ENCODE results near the gene DIS3L2.

Gene DIS3L2

DNA sequence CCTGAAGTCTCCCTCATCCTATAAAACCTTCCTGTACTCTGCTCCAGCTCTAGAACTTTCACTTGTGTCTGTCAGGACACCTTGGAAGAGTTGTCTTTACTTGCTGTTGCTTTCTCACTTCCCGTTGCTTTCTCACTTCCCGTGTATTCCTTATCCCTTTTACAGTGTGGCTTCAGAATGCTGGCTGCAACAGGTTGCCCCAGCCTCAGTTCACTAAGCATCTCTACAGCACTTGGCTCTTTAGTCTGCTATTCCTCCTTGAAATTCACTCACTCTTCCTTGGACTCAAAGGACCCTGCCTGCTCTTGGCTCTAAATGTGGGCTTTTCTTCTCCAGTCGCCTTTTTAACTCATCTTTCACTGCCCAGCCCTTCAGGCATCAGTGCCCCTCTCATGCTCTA, 254.5 kb downstream of the DIS3L2 start:
- Histone ChIP-seq H3K4me1 (ENCODE audit: control insufficient read depth, insufficient read depth, low read length) (no peaks in the 10 kb centered on the region), H3K27me3 (ENCODE audit: control insufficient read depth, insufficient read depth, low read length) (no peaks in the 10 kb centered on the region), H3K27ac (ENCODE audit: low read depth, low read length) (no peak overlapping the region), H3K9ac (ENCODE audit: low read depth, low read length) (no peak overlapping the region), H3K36me3 (ENCODE audit: control insufficient read depth, insufficient read depth, low read length) (no peaks in the 10 kb centered on the region), H3K9me3 (ENCODE audit: control insufficient read depth, insufficient read depth, low read length) (no peaks in the 10 kb centered on the region), H3K4me3 (ENCODE audit: low read depth, low read length) (no peak overlapping the region)

DNA sequence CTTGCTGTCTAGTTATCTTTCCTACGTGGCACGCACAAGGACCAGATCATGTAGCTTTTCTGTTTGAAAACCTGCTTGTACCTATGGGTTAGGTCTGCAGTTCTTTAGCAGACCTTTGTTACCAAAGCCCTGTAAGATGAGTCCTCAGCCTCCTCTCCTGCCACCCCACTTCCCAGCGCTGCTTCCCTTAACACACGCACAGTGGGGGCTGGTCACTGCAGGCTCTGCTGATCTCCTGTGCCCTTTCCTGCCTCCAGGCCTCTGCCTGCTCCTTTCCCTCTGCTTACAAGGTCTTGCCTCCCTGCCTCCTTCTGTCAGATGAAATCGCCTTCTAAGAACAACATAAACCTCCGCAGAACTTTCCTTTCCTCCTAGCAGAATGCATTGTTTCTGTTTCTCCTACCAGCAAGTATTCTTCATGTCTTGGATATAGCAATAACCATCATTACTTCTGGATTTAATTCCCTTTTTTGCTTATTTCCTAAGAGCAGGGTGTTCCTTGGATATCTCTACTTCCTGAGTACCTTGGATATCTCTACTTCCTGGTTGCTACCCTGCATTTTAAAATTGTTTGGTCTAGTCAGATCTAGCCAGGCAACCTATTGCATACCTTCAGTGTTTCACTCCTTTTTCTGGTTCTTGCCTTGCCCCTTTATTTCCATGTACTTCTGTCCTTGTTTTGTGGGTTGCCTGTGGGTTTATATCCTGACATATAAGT, 257.4 kb downstream of the DIS3L2 start:
- H3K4me3 ChIP-seq (ENCODE audit: low read depth, low read length) = no peak overlapping the region
- H3K36me3 ChIP-seq (ENCODE audit: control insufficient read depth, insufficient read depth, low read length) = no peaks in the 10 kb centered on the region

DNA sequence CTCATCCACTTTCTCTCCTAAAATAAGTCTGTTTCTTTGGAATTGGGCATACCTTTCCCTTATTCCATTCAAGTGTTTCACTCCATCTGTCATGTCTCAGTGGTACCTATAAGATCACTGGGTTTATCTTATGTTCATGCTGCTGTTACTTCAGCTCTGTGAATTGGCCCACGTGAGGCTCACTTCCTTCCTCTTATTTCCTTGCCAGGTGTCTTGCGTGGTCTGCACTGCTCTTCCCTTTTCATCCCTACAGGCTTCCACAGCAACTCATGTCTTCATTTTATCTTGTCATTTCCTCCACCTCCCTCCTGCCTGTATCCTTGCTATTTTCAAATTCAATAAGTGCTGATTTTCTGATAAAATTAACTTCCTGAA, 258.0 kb downstream of the DIS3L2 start:
- H3K27me3 ChIP-seq (ENCODE audit: control insufficient read depth, insufficient read depth, low read length) = no peaks in the 10 kb centered on the region
- H3K4me1 ChIP-seq (ENCODE audit: control insufficient read depth, insufficient read depth, low read length) = no peaks in the 10 kb centered on the region
- no peak overlapping the region for H3K27ac ChIP-seq (ENCODE audit: low read depth, low read length)
- H3K9me3 ChIP-seq (ENCODE audit: control insufficient read depth, insufficient read depth, low read length) = no peaks in the 10 kb centered on the region
- no peaks in the 10 kb centered on the region for H3K36me3 ChIP-seq (ENCODE audit: control insufficient read depth, insufficient read depth, low read length)
- H3K4me3 ChIP-seq (ENCODE audit: low read depth, low read length) = no peak overlapping the region
- H3K9ac ChIP-seq (ENCODE audit: low read depth, low read length) = no peak overlapping the region

More for the DNA sequence above, 257.4 kb downstream of the DIS3L2 start:
- H3K27ac ChIP-seq (ENCODE audit: low read depth, low read length) = no peak overlapping the region
- no peak overlapping the region for H3K9ac ChIP-seq (ENCODE audit: low read depth, low read length)
- no peaks in the 10 kb centered on the region for H3K4me1 ChIP-seq (ENCODE audit: control insufficient read depth, insufficient read depth, low read length)
- H3K27me3 ChIP-seq (ENCODE audit: control insufficient read depth, insufficient read depth, low read length) = no peaks in the 10 kb centered on the region
- no peaks in the 10 kb centered on the region for H3K9me3 ChIP-seq (ENCODE audit: control insufficient read depth, insufficient read depth, low read length)

DNA sequence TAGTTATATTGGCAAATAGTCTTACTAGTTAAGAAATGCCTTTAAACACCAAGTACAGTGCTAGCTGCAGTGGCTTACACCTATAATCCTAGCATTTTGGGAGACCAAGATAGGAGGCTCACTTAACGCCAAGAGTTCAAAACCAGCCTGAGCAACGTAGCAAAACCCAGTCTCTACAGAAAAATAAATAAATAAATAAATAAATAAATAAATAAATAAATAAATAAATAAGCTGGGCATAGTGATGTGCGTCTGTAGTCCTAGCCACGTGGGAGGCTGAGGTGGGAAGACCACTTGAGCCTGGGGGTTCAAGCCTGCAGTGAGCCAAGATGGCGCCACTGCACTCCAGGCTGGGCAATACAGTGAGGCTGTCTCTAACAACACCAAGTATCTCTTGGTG, 258.4 kb downstream of the DIS3L2 start:
- H3K4me3 ChIP-seq (ENCODE audit: low read depth, low read length) = no peak overlapping the region
- H3K36me3 ChIP-seq (ENCODE audit: control insufficient read depth, insufficient read depth, low read length) = no peaks in the 10 kb centered on the region
- H3K9ac ChIP-seq (ENCODE audit: low read depth, low read length) = no peak overlapping the region
- H3K4me1 ChIP-seq (ENCODE audit: control insufficient read depth, insufficient read depth, low read length) = no peaks in the 10 kb centered on the region
- no peak overlapping the region for H3K27ac ChIP-seq (ENCODE audit: low read depth, low read length)
- H3K27me3 ChIP-seq (ENCODE audit: control insufficient read depth, insufficient read depth, low read length) = no peaks in the 10 kb centered on the region
- H3K9me3 ChIP-seq (ENCODE audit: control insufficient read depth, insufficient read depth, low read length) = no peaks in the 10 kb centered on the region

DNA sequence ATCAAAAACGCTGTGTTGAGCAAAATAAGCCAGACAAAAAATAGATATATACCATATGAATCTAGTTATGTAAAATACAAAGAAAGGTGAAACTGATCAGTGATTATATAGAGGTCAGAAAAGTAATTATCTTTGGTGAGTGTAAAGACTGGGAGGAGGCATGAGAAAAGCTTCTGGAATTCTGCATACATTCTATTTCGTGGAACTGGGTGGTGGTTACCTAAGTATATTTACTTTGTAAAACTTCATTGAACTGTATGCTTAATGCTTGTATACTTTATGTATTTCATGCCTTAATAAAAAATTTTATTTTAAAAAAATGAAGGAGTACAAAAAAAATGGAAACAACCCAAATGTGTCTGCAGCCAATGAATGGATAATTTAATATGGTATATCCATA, 263.9 kb downstream of the DIS3L2 start:
- Histone ChIP-seq H3K36me3 (ENCODE audit: control insufficient read depth, insufficient read depth, low read length) (no peaks in the 10 kb centered on the region), H3K9ac (ENCODE audit: low read depth, low read length) (no peak overlapping the region), H3K27me3 (ENCODE audit: control insufficient read depth, insufficient read depth, low read length) (no peaks in the 10 kb centered on the region), H3K9me3 (ENCODE audit: control insufficient read depth, insufficient read depth, low read length) (no peaks in the 10 kb centered on the region), H3K4me1 (ENCODE audit: control insufficient read depth, insufficient read depth, low read length) (peaks cover 4% of the 10 kb centered on the region), H3K4me3 (ENCODE audit: low read depth, low read length) (no peak overlapping the region), H3K27ac (ENCODE audit: low read depth, low read length) (no peak overlapping the region)

DNA sequence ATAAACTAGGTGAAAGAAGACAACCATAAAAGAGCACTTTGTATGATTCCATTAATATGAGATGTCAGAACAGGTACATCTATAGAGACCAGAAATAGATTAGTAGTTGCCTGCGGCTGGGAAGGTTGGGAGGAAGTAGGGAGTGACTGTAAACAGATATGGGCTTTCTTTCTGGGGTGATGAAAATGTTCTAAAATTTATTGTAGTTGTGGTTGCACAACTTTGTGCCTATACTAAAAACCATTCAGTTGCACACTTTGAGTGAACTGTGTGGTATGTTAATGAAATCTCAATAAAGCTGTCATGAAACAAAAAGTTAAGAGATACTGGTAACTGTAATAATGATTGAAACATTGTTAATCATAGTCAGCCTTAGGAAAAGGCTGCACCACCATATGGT, 264.4 kb downstream of the DIS3L2 start:
- no peaks in the 10 kb centered on the region for H3K9me3 ChIP-seq (ENCODE audit: control insufficient read depth, insufficient read depth, low read length)
- H3K4me1 ChIP-seq (ENCODE audit: control insufficient read depth, insufficient read depth, low read length) = peaks cover 6% of the 10 kb centered on the region
- no peak overlapping the region for H3K9ac ChIP-seq (ENCODE audit: low read depth, low read length)
- no peak overlapping the region for H3K4me3 ChIP-seq (ENCODE audit: low read depth, low read length)
- H3K27ac ChIP-seq (ENCODE audit: low read depth, low read length) = no peak overlapping the region
- H3K27me3 ChIP-seq (ENCODE audit: control insufficient read depth, insufficient read depth, low read length) = no peaks in the 10 kb centered on the region
- H3K36me3 ChIP-seq (ENCODE audit: control insufficient read depth, insufficient read depth, low read length) = no peaks in the 10 kb centered on the region

DNA sequence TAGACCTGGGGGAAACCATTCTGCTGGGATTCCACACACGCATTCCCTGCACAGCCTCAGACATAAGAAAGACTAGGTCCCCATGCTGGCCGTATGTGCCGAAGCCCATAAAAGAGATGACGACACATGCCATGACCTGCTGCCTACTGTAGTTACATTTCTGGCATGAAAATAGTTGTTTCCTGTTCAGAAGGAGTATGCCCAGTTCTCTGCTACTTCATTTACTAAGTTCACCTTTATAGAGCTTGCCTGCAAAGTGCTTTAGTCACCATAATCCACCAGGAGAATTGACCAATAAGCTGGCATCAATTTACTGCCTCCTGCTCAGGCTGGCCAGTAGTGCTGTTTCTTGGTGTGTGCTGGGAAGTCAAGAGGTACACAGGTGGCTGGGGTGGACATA, 266.8 kb downstream of the DIS3L2 start:
- Histone ChIP-seq H3K9ac (ENCODE audit: low read depth, low read length) (no peak overlapping the region), H3K4me1 (ENCODE audit: control insufficient read depth, insufficient read depth, low read length) (peaks cover 19% of the 10 kb centered on the region), H3K9me3 (ENCODE audit: control insufficient read depth, insufficient read depth, low read length) (no peaks in the 10 kb centered on the region), H3K4me3 (ENCODE audit: low read depth, low read length) (no peak overlapping the region), H3K27ac (ENCODE audit: low read depth, low read length) (no peak overlapping the region), H3K36me3 (ENCODE audit: control insufficient read depth, insufficient read depth, low read length) (no peaks in the 10 kb centered on the region), H3K27me3 (ENCODE audit: control insufficient read depth, insufficient read depth, low read length) (no peaks in the 10 kb centered on the region)

DNA sequence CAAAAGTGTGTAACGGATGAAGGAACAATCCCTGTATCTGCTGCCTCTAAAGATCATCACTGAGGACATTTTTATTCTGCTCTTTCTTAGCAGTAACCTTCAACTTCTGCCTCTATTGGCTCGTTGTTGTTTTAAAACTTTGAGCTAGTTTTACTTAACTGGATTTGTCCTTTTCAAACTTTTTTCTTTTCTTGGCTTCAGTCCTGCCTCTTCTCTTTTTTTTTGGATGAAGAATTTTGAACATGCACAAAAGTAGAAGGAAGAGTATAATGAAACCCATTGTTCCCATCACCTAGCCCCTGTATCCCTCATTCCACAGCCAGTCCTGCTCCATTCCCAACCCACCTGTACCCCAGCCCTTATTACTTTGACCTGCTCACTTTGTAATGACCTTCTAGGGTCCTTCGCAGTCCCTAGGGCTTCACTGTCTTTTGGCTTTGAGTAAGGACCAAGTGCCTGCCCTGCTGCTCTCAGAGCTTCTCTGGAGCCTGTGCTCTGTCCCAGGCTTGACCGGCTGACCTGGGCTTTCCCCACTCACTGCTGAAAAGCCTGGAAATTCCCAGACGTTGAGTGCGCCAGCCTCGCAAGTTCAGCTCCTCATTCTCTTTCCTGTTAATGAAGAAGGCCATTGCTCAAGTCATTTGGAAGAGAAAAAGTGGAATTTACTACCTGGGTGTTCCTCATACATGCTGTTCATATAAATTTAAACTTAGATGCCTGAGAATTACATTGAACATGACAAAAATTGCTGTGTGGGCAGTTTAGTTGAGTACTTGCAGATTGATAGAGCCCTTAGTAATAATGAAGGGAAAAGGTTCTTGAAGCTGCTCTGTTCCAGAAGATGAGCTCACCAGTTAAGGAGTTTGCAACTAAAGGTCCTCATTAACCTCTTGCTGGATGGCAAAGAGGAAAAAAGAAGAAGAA, 267.7 kb downstream of the DIS3L2 start:
- no peaks in the 10 kb centered on the region for H3K9me3 ChIP-seq (ENCODE audit: control insufficient read depth, insufficient read depth, low read length)
- H3K27me3 ChIP-seq (ENCODE audit: control insufficient read depth, insufficient read depth, low read length) = no peaks in the 10 kb centered on the region
- H3K9ac ChIP-seq (ENCODE audit: low read depth, low read length) = no peak overlapping the region
- H3K4me3 ChIP-seq (ENCODE audit: low read depth, low read length) = no peak overlapping the region
- peaks cover 19% of the 10 kb centered on the region for H3K4me1 ChIP-seq (ENCODE audit: control insufficient read depth, insufficient read depth, low read length)
- no peaks in the 10 kb centered on the region for H3K36me3 ChIP-seq (ENCODE audit: control insufficient read depth, insufficient read depth, low read length)
- no peak overlapping the region for H3K27ac ChIP-seq (ENCODE audit: low read depth, low read length)

DNA sequence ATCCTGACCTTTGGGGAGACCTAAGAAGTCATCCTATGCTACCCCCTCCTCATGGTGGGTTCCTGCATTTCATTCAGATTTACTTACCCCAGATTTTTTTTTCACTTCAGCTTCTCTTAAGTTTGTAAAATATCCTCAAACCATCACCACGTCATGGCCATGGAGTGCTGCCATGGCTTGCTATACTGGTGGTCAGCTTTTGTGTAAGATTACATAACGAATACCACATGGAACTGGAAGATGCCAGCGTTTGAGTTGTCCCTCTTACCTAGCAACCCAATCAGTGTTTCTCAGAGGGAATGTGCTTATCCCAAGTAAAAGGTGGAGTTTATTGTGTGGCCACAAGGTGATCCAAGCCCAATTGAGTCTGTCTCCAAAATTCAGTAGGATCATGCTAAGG, 268.4 kb downstream of the DIS3L2 start:
- H3K9ac ChIP-seq (ENCODE audit: low read depth, low read length) = no peak overlapping the region
- peaks cover 19% of the 10 kb centered on the region for H3K4me1 ChIP-seq (ENCODE audit: control insufficient read depth, insufficient read depth, low read length)
- H3K36me3 ChIP-seq (ENCODE audit: control insufficient read depth, insufficient read depth, low read length) = no peaks in the 10 kb centered on the region
- H3K27me3 ChIP-seq (ENCODE audit: control insufficient read depth, insufficient read depth, low read length) = no peaks in the 10 kb centered on the region
- H3K4me3 ChIP-seq (ENCODE audit: low read depth, low read length) = no peak overlapping the region
- H3K9me3 ChIP-seq (ENCODE audit: control insufficient read depth, insufficient read depth, low read length) = no peaks in the 10 kb centered on the region
- H3K27ac ChIP-seq (ENCODE audit: low read depth, low read length) = no peak overlapping the region

DNA sequence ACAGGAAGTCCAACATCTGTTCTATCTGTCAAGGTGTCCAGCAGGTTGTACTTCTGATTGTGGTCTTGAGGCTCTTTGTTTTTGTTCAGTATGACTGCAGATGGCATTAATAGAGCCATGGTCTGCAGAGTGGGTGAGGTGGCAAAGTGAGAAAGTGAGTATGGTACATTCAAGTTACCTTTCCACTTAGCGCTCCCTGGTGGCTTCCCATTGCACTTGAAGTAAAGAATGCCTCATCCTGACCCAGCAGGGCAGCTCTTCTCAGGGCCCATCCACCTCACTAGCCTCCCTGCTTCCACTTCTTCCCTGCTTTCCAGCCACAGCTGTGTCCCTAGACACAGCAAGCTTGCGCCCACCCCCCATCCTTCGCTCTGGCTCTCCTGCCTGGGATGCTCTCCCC, 269.0 kb downstream of the DIS3L2 start:
- Histone ChIP-seq H3K4me1 (ENCODE audit: control insufficient read depth, insufficient read depth, low read length) (peaks cover 20% of the 10 kb centered on the region), H3K36me3 (ENCODE audit: control insufficient read depth, insufficient read depth, low read length) (no peaks in the 10 kb centered on the region), H3K9me3 (ENCODE audit: control insufficient read depth, insufficient read depth, low read length) (no peaks in the 10 kb centered on the region), H3K9ac (ENCODE audit: low read depth, low read length) (no peak overlapping the region), H3K27ac (ENCODE audit: low read depth, low read length) (no peak overlapping the region), H3K27me3 (ENCODE audit: control insufficient read depth, insufficient read depth, low read length) (no peaks in the 10 kb centered on the region), H3K4me3 (ENCODE audit: low read depth, low read length) (no peak overlapping the region)

DNA sequence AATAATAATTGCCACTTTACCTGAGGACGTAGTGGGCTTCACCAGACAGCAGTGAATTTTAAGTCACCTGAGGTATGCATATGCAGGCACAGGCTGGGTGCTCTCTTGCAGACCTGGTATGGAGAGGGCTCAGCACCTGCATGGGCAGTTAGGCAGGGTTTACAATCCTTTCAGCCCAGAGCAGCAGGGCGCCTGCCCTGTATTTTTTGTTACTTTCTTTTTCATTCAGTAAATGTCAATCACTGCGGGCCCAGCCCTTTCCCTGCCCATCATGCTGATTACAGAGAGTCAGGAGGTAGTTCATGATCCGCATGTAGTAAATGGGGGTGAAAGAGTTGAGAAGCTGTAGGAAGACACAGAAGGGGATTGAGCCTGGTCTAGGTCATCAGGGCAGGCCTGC, 270.0 kb downstream of the DIS3L2 start:
- H3K9ac ChIP-seq (ENCODE audit: low read depth, low read length) = no peak overlapping the region
- peaks cover 26% of the 10 kb centered on the region for H3K4me1 ChIP-seq (ENCODE audit: control insufficient read depth, insufficient read depth, low read length)
- no peak overlapping the region for H3K4me3 ChIP-seq (ENCODE audit: low read depth, low read length)
- H3K27me3 ChIP-seq (ENCODE audit: control insufficient read depth, insufficient read depth, low read length) = no peaks in the 10 kb centered on the region
- no peak overlapping the region for H3K27ac ChIP-seq (ENCODE audit: low read depth, low read length)
- no peaks in the 10 kb centered on the region for H3K36me3 ChIP-seq (ENCODE audit: control insufficient read depth, insufficient read depth, low read length)
- no peaks in the 10 kb centered on the region for H3K9me3 ChIP-seq (ENCODE audit: control insufficient read depth, insufficient read depth, low read length)

Measured in HUES48 (cell line).